Measurements from ENCODE around the gene HBZ.

- TF ChIP-seq CTCF (IDR thresholded peaks at IDR 0.05) (no peak), POLR2A (IDR thresholded peaks at IDR 0.05) (no peak)
Observed at GRCh38 chr16:140175-140857, 12.1 kb upstream of the HBZ start.
